ENCODE data around the gene NDUFC2.

DNA sequence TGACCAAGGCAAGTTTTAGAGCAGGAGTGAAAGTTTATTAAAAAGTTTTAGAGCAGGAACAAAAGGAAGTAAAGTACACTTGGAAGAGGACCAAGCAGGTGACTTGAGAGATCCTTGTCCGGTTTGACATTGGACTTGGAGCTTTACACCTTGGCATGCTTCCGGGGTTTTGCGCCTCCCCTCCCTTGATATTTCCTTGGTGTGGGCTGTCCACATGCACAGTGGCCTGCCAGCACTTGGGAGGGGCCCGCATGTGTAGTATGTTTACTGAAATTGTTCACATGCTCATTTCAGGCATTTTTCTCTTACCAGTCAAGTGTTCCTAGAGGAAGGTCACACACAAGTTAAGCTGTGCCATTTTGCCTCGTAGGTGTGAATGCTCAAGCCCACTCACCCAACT lies 35.0 kb downstream of the NDUFC2 start:
- TF ChIP-seq, protein P1, sequence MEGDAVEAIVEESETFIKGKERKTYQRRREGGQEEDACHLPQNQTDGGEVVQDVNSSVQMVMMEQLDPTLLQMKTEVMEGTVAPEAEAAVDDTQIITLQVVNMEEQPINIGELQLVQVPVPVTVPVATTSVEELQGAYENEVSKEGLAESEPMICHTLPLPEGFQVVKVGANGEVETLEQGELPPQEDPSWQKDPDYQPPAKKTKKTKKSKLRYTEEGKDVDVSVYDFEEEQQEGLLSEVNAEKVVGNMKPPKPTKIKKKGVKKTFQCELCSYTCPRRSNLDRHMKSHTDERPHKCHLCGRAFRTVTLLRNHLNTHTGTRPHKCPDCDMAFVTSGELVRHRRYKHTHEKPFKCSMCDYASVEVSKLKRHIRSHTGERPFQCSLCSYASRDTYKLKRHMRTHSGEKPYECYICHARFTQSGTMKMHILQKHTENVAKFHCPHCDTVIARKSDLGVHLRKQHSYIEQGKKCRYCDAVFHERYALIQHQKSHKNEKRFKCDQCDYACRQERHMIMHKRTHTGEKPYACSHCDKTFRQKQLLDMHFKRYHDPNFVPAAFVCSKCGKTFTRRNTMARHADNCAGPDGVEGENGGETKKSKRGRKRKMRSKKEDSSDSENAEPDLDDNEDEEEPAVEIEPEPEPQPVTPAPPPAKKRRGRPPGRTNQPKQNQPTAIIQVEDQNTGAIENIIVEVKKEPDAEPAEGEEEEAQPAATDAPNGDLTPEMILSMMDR (IDR thresholded peaks at IDR 0.05; ENCODE audit: poor library complexity, severe bottlenecking): no peak
- no peak for TF ChIP-seq SMC3 (conservative IDR thresholded peaks at IDR 0.05; ENCODE audit: poor library complexity)
- no peak for TF ChIP-seq POLR2AphosphoS5 (IDR thresholded peaks at IDR 0.05)
